GM13977 (cell line): ENCODE results near the gene S100A3.
A peak's percentile ranks its signal among the peaks of the same experiment; 100 is the strongest.
"Not testable (repeated sequence)": the region's sequence is repeated elsewhere in the genome, so short reads cannot be mapped to it uniquely, and the experiment has no call there.

ENCODE experiments used
- DNase-seq: peaks from one replicate; pipeline ENCODE4 v3.0.0; 2012; ENCODE audit warnings: low spot score
- in situ Hi-C: fragments of 300-500 bp; cut with MboI; formaldehyde crosslinking; loops from one replicate; pipeline ENCODE4 v1.12.0; 2022; ENCODE audit warnings: low sequenced_read_pairs, low pct_unique_long_range_greater_than_20kb, mixed read lengths, inconsistent platforms; ENCODE audit not compliant: unreplicated experiment
- TF ChIP-seq, protein P1 (sequence below): IDR thresholded peaks from 2 replicates; pipeline ENCODE4 v1.5.1; 2012; ENCODE audit warnings: mild to moderate bottlenecking, control low read depth; ENCODE audit not compliant: insufficient read depth; ENCODE audit errors: extremely low read depth, missing control alignments

S100A3 gene, protein sequence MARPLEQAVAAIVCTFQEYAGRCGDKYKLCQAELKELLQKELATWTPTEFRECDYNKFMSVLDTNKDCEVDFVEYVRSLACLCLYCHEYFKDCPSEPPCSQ

GRCh38 chr1:153548722-153549688, at the start of gene S100A3:
S100A3 (minus strand) TSS chr1:153549258; CDS start chr1:153548485, 773 bp downstream.
- in situ Hi-C loops, result no loop called here
- no peak for DNase-seq

DNA sequence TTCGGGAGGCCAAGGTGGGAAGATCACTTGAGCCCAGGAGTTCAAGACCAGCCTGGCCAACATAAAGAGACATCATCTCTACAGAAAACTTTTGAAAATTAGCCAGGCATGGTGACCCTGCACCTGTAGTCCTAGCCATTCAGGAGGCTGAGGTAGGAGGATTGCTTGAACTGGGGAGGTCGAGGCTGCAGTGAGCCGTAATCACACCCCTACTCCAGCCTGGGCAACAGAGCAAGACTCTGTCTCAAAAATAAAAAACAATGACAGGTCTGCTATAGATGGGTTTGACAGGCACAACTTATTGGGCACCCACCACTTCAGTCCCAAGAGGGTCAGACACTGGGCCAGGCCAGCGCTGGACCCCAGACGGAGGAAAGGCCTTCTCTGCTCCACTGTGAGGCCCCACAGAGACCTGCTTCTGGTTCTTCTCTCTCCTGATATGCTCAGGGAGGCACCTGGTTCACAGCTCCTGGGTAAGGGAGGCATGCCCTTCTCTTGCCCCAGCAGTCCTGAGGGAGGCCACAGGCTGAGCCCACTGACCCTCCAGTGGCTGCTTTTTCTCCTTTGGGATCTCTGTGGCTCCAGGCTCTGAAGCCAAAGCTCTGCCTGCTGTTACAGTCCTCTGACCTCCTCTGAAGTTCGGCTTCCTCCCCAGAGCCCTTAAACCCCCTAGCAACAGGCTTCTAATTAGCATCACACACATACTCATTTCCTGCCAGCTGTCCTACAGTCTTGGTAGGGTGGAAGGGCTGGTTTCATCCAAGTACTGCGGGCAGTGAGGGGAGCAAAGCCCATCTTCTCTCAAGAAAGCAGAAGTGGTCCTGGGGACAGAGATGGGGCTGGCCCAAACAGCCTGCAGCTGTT, 49.5 kb upstream of the S100A3 start:
- in situ Hi-C loops, result no loop called here
- peak; percentile 89 for DNase-seq

More at GRCh38 chr1:153548722-153549688, at the start of gene S100A3:
- TF ChIP-seq, protein P1, sequence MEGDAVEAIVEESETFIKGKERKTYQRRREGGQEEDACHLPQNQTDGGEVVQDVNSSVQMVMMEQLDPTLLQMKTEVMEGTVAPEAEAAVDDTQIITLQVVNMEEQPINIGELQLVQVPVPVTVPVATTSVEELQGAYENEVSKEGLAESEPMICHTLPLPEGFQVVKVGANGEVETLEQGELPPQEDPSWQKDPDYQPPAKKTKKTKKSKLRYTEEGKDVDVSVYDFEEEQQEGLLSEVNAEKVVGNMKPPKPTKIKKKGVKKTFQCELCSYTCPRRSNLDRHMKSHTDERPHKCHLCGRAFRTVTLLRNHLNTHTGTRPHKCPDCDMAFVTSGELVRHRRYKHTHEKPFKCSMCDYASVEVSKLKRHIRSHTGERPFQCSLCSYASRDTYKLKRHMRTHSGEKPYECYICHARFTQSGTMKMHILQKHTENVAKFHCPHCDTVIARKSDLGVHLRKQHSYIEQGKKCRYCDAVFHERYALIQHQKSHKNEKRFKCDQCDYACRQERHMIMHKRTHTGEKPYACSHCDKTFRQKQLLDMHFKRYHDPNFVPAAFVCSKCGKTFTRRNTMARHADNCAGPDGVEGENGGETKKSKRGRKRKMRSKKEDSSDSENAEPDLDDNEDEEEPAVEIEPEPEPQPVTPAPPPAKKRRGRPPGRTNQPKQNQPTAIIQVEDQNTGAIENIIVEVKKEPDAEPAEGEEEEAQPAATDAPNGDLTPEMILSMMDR, result no peak

GRCh38 chr1:153597206-153597605, 48.1 kb upstream of the S100A3 start:
- no peak for DNase-seq
- in situ Hi-C loops, result no loop called here

More for the DNA sequence above, 49.5 kb upstream of the S100A3 start:
- TF ChIP-seq, protein P1, result no peak

DNA sequence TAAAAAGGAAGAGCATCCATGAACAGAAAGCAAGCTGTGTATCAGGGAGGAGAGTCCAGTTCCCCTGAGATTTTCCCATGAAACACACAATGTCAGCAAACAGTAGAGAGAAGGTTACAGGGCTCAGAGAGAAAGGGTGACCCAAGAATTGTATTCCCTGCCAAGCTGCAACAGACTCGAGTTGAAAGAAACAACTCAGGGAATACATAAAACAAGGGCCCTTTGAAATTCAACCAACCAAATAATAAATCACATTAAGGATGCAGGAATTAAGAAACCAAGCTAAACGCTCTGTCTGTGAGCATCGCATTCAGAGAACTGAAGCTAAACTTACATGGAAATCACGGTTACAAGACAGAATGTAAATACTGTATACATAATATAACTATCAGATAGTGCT, 43.7 kb upstream of the S100A3 start:
- TF ChIP-seq, protein P1, result no peak
- no peak for DNase-seq
- in situ Hi-C loops, result no loop called here

More at GRCh38 chr1:153597206-153597605, 48.1 kb upstream of the S100A3 start:
- TF ChIP-seq, protein P1, result no peak

GRCh38 chr1:153588482-153588881, 39.4 kb upstream of the S100A3 start:
- in situ Hi-C loops, result no loop called here
- no peak for DNase-seq
- TF ChIP-seq, protein P1, result no peak

- DNase-seq, in situ Hi-C loops: not testable (repeated sequence)
Observed at GRCh38 chr1:153588033-153588432, 39.0 kb upstream of the S100A3 start.

DNA sequence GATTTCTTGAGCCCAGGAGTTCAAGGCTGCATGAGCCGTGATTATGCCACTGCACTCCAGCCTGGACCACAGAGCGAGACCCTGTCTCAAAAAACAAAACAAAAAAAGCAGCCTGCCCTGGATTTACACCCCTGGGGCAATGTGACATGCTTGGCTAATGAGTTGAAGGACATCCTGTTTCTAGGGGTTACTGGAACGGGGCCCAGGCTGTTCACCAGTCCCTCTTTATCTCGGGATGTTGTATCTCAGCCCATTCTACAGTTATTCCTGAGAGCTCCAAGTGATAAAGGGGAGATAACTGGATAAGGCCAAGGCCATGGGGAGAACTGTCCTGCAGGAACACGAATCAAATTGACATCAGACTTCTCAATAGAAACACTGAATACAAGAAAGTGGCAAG, 38.3 kb upstream of the S100A3 start:
- TF ChIP-seq, protein P1, result no peak
- in situ Hi-C loops, result no loop called here
- no peak for DNase-seq
